Stimulated activated naive CD8-positive, alpha-beta T cell treated with anti-CD3 and anti-CD28 coated beads, Interleukin-15, Interleukin-2, amounts not matched to agents 100 U/mL and 50 U/mL, for 24 hours (primary cell): ENCODE data around the gene MORN5.

Source experiments
- ATAC-seq: fragments of 150-1000 bp; cut with Tn5 transposase; one replicate; pipeline ENCODE4 v1.10.0; 2021
- DNase-seq: peaks from one replicate; pipeline ENCODE4 v3.0.0; 2021

MORN5 gene

DNA sequence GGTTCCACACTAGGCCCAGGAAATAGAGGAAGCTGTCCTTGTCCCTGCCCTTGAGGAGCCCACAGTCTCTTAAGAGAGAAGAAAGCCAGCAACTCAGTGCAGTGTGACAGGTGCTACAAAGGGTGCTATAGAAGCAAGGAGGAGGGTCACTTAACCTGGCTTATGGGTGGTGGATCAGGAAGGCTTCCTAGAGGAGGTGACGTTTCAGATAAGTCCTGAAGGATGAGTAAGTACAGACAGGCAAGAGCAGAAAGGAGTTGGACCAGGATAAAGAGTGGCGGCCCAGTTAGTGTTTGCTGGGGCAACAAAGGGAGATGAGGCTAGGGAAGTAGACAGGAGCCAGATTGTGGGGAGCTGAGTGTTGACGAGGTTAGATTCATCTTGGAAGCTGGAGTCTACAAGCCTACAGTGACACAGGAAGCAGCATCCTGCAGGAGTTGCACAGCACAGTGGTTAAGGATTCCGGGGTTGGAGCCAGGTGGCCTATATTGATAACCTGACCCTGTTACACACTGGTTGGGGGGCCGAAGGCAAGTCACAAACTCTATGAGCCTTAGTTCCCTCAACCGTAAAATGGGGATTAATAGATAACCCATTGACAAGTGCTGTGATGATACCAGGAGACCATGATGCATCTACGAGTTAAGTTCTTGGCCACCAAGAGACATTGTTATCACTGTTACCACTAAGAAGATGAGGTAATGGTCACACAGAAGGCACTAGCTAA is 74.5 kb downstream of the MORN5 start:
- no peak for DNase-seq
- no peak for ATAC-seq

DNA sequence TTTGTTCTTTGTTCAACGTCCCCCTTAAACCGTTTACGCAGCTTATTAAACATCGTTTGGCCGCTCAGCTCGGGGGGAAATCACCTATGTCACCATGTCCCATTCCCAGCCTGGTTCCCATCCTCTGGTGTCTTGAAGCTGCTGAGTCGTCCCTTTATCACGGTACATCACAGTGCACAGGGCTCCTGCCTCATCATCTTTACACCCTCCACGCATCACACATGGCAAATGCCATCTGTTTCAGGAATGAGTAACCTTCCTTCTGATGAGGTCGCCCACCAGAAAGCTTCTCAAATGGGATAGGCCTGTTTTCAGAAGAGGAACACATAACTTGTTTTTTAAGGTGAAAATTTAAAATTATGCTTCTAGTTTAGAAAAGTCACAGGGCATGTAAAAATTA is 77.0 kb downstream of the MORN5 start:
- ATAC-seq (no peak), DNase-seq (no peak)

DNA sequence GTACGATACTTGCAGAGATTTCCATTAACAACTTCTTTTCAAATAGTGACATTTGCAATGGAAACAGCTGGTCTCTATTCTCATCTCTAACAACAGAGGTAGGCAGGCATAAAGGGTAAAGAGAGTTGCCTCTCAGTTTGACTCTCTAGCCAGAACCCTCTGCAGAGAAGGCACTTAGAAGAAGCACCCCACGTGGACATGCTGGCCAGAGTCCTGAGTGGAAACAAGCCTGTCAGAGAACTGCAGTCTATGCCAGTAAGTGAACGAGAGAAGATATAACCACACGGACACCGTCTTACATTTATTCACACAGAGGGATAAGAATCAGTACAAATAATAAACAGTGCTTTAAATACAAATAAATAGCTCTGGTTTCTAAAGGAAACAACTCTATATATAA is 80.0 kb downstream of the MORN5 start:
- DNase-seq (no peak), ATAC-seq (no peak)

DNA sequence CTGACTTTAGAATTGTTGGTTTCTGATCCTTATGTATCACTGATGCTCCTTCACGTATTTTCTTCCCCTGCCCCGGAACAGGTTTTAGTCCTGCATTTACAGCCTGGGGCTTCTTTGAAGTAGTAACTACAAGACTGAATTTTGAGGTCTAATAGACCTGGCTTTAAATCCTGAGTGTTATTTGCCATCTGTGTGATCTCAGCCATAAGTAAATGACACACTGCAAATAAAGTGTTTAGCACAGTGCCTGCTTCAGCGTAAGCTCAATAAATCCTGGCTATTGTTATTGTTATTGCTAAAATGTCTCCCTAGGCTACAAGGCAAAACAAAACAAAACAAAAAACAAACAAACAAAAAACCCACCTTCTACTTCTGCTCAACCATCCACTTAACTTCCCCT is 84.6 kb downstream of the MORN5 start:
- ATAC-seq, result no peak

DNA sequence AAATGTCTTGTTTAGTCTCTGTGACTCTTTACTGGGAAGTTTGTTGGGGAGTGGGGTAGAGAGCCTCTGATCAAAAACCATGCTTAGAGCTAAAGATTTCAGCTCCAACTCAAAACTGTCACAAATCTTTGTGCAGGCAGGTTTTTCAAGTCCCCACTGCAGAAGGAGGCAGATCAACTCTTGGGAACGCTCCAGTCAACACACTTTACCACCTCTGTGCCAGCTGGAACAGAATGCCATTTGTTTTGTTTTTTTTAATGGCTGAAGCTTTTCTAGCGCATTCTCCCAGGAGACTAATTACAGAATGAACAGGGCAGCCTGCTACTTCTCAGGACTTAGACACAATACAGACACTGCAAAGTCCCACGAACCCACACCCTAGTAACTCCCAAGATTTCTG is 87.0 kb downstream of the MORN5 start:
- no peak for DNase-seq
- no peak for ATAC-seq

More for the DNA sequence above, 84.6 kb downstream of the MORN5 start:
- no peak for DNase-seq

DNA sequence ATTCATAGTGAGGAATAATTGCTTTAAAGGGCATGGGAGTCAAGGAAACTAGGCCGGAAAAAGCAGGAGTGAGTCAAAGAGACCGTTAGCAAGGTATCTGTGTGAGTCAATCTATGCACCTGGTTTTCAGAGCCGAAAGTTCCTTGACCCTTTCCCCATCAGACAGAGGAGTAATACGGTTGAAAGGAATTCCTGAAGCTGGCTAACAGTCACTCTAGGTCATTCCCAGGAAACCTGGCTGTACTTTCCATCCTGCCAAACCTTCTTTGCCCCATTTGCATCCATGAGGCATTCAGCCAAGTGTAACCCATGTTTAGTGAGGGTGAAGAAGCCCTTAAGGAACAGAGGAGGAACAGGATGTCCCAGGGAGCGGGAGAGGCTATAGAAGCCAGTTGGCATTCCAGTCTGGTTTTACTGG is 88.7 kb downstream of the MORN5 start:
- ATAC-seq, result no peak
- no peak for DNase-seq
